H54 (cell line): ENCODE results near the gene ARHGAP45.
A peak's percentile ranks its signal among the peaks of the same experiment; 100 is the strongest.

Source experiments
- DNase-seq: peaks from one replicate; pipeline ENCODE4 v3.0.0; 2011; ENCODE audit warnings: low spot score, mixed read lengths; ENCODE audit not compliant: insufficient read length
- FAIRE-seq: peaks from 3 replicates; lab custom pipeline; 2011; peaks lifted over from hg19 to GRCh38; lab: Jason Lieb, UNC
- POLR2A ChIP-seq: IDR thresholded peaks from 2 replicates; pipeline ENCODE4 v1.6.1; 2011; ENCODE audit warnings: low read depth, mild to moderate bottlenecking, low read length

The ARHGAP45 gene

DNA sequence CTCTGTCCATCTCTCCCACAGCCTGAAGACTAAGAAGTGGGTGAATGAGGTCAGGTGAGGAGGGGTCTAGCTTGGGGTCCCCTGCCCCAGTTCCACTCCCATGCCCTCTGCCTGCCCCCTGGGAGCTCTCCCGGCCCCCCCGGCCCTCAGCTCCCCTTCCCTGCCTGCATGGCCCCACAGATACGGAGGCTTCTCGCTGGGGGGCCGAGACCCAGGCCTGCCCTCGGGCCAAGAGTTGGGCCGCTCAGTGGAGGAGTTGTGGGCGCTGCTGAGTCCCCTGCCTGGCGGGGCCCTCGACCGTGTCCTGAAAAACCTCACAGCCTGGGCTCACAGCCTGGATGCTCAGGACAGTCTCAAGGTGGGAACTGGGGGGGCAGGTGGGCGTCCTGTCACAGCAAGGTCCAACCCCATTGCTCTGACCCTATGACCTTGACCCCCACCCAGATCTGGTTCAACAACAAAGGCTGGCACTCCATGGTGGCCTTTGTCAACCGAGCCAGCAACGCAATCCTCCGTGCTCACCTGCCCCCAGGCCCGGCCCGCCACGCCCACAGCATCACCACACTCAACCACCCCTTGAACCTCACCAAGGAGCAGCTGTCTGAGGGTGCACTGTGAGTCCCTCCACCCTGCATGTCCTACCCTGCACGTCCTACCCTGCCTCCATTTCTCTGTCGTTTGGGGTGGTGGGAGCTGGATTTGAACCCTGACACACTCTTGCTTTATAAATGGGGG is 10.9 kb upstream of the ARHGAP45 start:
- no peak for TF ChIP-seq POLR2A
- FAIRE-seq (no peak), DNase-seq (no peak)

DNA sequence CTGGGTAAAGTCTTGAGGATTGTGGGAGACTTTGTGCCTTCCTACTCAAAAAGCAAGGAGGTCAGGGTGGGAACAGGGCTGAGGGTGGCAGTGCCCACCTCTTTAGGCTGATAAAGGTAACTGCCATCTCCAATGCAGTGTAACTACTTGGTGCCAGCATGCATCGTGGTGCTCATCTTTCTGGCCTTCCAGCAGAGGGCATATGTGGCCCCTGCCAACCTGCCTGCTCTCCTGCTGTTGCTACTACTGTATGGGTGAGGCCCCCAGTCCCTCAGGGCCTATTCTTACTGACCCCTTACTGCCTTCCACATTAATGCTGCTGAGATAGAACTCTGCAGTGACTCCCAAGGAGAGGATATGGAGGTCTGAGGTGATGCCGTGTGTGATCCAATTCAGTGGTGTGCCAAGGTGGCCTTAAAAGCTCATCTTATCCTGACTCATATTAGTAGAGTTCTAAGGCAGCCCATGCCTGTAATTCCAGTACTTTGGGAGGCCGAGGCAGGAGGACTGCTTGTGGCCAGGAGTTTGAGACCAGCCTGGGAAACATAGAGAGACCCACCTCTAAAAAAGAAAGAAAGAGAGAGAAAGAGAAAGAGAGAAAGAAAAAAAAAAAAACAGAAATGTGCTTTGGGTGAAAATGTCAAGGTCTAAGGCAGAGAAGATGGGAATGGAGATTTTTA is 9.7 kb upstream of the ARHGAP45 start:
- no peak for TF ChIP-seq POLR2A

DNA sequence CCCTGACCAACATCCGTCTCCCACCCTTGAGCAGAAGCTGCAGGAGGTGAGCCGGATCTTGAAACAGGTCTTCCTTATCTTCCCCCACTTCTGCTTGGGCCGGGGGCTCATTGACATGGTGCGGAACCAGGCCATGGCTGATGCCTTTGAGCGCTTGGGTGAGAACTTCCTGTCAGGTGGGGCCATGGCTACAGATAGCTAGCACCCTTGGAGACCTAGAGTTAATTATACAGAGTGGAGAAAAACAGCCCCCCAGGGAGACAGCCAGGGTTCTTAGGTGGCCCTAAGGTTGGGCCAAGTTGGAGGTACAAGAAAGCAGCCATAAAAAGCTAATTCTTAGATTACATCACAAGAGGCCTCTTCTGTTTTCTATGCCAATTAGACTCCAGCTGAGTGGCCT is 8.9 kb upstream of the ARHGAP45 start:
- TF ChIP-seq POLR2A = no peak
- no peak for FAIRE-seq
- no peak for DNase-seq

More for the DNA sequence above, 9.7 kb upstream of the ARHGAP45 start:
- no peak for DNase-seq
- FAIRE-seq = no peak

DNA sequence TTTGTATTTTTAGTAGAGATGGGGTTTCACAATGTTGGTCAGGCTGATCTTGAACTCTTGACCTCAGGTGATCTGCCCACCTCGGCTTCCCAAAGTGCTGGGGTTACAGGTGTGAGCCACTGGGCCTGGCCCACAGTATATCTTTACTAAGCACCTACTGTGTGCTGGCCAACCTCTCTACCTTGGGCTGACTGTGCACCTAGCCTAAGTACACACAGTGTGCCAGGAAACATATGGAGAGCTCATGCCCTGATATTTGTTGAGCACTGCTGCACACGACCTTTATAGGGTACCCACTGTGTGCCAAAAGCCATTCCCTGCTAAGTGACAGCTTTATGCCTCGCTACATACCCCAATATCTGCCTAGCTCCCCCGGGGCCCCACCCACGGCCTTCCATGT is 6.3 kb upstream of the ARHGAP45 start:
- FAIRE-seq = no peak
- no peak for DNase-seq
- no peak for TF ChIP-seq POLR2A

DNA sequence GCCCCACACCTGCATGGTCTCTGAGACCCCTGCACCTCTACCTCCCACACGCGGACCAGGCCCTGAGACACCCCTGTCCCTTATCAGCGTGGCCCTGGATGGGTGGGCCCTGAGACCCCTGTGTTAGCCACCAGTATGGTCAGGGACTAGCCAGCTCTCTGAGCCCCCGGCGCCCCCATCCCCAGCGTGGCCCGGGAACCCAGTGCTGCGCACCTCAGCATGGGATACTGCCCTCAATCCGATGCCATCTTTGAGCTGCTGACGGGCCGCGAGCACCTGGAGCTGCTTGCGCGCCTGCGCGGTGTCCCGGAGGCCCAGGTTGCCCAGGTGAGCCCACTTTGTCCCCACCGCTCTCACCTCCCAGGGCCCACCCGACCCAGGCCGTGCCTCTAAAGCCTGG is 5.0 kb upstream of the ARHGAP45 start:
- DNase-seq = no peak
- FAIRE-seq = no peak
- TF ChIP-seq POLR2A = no peak

DNA sequence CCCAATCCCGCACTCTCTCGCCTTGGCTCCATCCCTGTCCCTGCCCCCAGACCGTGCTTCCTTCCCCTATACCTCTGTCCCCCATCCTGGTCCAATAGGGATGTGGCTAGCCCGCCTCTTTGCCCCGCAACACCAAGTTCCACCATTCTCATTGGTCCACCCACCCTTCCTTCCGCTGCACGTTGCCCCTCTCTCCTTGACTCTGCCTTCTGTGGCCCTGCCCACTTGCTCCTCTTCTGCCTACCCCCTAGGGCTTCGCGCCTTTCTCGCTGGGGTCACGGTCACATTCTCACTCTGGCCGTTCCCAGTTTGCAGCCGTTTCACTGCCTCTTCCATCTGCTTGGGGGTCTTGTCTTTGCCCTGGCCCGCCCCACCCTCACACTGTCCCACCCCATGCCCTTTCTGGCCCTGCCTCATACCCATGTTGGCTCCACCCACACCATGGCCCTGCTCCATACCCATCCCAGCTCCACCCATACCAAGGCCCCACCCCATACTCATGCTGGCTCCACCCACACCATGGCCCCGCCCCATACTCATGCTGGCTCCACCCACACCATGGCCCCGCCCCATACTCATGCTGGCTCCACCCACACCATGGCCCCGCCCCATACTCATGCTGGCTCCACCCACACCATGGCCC is 4.5 kb upstream of the ARHGAP45 start:
- FAIRE-seq (no peak), DNase-seq (no peak)
- no peak for TF ChIP-seq POLR2A

DNA sequence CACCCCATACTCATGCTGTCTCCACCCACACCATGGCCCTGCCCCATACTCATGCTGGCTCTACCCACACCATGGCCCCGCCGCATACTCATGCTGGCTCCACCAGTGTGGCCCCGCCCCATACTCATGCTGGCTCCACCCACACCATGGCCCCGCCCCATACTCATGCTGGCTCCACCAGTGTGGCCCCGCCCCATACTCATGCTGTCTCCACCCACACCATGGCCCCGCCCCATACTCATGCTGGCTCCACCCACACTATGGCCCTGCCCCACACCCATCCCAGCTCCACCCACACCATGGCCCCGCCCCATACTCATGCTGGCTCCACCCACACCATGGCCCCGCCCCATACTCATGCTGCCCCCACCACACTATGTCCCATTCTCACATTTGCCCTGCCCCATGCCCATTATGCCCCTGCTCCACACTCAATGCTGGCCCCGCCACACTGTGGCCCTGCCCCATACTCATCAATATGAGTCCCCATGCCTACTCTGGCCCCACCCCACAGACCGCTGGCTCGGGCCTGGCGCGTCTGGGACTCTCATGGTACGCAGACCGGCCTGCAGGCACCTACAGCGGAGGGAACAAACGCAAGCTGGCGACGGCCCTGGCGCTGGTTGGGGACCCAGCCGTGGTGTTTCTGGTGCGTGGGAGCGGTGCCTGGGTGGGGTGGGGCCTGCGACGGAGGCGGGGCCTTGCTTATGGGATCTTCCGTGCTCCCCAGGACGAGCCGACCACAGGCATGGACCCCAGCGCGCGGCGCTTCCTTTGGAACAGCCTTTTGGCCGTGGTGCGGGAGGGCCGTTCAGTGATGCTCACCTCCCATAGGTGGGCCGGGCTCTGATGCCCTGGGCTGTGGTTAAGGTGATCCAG is 3.7 kb upstream of the ARHGAP45 start:
- FAIRE-seq (no peak), DNase-seq (no peak)
- no peak for TF ChIP-seq POLR2A

DNA sequence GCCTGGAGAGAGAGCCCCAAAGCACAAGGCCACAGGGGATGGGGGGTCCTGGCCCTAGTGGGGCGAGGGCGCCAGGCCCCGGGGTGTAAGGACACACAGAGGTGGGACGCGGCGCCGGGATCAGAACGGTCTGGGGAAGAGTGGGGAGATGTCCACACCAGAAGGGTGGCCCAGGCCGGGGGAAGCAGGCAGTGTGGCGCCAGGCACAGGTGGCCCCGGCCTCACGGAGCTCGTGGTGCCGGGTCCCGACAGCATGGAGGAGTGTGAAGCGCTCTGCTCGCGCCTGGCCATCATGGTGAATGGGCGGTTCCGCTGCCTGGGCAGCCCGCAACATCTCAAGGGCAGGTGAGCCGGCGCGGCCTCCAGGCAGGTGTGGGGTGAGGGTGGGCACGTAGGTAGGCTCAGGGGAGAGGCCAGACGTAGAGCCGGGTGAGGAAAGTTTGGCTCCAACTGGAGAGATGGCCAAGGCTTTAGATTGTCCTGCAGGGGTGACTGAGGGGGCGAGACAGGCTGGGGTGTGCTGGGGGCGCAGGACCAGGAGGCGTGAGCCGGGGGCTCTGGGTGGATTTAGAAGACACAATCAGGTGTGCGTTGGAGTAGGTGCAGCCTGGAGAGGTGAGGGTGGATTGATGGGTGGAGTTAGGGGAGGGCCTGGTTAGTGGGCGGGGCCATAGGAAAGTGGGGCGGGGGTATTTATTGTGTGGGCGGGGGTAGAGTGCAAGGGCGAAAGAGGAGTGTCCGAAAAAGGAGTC is 2.9 kb upstream of the ARHGAP45 start:
- no peak for FAIRE-seq
- DNase-seq = no peak

DNA sequence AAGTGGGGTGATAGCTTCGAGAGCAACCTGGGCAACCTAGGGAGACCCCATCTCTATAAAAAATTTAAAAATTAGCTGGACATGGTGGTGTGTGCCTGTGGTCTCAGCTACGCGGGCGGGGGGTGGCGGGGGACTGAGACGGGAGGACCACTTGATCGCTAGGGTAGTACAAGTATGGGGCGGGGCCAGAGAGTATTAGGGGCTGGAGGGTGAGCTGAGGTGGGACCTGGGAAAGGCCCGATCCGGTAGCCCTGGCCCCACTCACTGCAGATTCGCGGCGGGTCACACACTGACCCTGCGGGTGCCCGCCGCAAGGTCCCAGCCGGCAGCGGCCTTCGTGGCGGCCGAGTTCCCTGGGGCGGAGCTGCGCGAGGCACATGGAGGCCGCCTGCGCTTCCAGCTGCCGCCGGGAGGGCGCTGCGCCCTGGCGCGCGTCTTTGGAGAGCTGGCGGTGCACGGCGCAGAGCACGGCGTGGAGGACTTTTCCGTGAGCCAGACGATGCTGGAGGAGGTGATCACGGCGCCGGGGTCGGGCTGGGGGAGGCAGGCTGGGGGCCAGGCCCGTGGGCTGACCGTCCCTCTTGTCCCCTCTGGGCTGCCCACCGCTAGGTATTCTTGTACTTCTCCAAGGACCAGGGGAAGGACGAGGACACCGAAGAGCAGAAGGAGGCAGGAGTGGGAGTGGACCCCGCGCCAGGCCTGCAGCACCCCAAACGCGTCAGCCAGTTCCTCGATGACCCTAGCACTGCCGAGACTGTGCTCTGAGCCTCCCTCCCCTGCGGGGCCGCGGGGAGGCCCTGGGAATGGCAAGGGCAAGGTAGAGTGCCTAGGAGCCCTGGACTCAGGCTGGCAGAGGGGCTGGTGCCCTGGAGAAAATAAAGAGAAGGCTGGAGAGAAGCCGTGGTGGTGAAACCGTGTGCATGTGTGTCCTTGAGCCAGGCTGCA is 2.0 kb upstream of the ARHGAP45 start:
- no peak for TF ChIP-seq POLR2A
- DNase-seq (peak; percentile 86), FAIRE-seq (no peak)

More for the DNA sequence above, 2.9 kb upstream of the ARHGAP45 start:
- TF ChIP-seq POLR2A = no peak

DNA sequence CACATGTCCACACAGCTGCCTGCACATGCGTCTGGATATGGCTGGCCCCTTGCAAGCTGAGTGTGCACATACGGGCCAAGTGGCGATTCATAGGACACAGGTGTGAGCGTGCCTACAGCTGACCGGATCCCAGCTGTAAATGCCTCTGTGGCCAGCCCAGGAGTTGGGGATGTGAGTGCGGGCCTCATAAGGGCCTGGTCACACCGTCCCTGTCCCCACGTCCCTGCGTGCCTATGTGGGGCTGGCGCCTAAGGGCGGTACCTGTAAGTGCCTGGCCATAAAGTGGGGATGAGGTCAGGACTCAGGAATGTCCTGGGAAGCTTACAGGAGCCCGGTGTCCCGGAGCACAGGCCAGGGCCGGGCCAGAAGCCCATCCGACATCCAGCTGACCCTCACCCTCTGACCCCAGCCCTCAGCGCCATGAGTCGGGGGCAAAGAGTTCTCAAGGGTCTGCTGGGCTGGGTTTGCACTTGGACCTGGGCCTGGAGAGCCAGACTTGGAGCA is 1.3 kb upstream of the ARHGAP45 start:
- TF ChIP-seq POLR2A = 0 out of 2 replicates have a peak, but pooled peaks have one; percentile 13
- peak; percentile 60 for DNase-seq
- no peak for FAIRE-seq

DNA sequence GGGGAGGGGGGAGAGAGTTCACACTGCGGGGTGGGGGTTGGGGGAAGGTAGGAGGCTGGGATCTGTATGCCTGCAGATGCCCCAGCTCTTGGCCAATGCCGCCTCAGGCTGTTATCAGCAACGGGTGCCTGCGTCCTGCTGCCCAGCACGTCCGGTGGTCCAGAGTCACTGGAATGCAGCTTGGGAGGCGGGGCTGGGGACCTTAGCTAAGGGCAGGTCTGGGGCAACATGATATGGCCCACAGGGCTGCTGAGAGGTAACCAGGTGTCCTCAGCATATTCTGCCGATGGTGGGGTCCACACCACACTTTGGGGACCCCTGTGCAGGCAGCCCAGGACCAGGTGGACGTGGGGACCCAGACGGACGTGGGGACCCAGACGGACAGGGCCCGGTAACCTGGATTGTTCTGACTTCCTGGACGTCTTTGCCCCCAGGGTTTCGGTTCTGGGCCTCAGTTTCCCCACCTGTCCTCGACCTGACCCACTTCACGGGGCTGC is 668 bp upstream of the ARHGAP45 start:
- FAIRE-seq (no peak), DNase-seq (no peak)
- TF ChIP-seq POLR2A = no peak
